Measurements from ENCODE around the gene SCGB1C1.

GRCh38 chr11:241634-242033 lies 48.8 kb downstream of the SCGB1C1 start:
- no peak for TF ChIP-seq POLR2A (IDR thresholded peaks at IDR 0.05)
- TF ChIP-seq, protein P1, sequence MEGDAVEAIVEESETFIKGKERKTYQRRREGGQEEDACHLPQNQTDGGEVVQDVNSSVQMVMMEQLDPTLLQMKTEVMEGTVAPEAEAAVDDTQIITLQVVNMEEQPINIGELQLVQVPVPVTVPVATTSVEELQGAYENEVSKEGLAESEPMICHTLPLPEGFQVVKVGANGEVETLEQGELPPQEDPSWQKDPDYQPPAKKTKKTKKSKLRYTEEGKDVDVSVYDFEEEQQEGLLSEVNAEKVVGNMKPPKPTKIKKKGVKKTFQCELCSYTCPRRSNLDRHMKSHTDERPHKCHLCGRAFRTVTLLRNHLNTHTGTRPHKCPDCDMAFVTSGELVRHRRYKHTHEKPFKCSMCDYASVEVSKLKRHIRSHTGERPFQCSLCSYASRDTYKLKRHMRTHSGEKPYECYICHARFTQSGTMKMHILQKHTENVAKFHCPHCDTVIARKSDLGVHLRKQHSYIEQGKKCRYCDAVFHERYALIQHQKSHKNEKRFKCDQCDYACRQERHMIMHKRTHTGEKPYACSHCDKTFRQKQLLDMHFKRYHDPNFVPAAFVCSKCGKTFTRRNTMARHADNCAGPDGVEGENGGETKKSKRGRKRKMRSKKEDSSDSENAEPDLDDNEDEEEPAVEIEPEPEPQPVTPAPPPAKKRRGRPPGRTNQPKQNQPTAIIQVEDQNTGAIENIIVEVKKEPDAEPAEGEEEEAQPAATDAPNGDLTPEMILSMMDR (IDR thresholded peaks at IDR 0.05): no peak

Data from tibial nerve (tissue), 3 donors.